CD1c-positive myeloid dendritic cell (primary cell): ENCODE results near the gene SLC22A25.
A peak's percentile ranks its signal among the peaks of the same experiment; 100 is the strongest.
"Not testable (repeated sequence)": the region's sequence is repeated elsewhere in the genome, so short reads cannot be mapped to it uniquely, and the experiment has no call there.

Experiments
- DNase-seq: peaks from one replicate; pipeline ENCODE4 v3.0.0-alpha.2; 2016; ENCODE audit errors: extremely low spot score

Gene SLC22A25

GRCh38 chr11:63243533-63243932, at the start of gene SLC22A25:
TSS of gene SLC22A25 (minus strand) at chr11:63243599. CDS start at chr11:63229652, 13,947 bp downstream.
- peak; percentile 1 for DNase-seq

DNA sequence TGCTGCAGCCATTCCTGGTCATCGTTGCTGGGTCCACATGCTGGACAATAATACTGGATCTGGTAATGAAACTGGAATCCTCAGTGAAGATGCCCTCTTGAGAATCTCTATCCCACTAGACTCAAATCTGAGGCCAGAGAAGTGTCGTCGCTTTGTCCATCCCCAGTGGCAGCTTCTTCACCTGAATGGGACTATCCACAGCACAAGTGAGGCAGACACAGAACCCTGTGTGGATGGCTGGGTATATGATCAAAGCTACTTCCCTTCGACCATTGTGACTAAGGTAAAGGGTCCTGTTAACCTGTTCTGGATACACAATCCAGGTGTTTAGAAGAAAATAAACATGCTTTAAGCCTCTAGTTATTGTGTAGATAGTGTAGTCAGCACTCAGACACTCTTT, 46.9 kb upstream of the SLC22A25 start:
- DNase-seq, result no peak

GRCh38 chr11:63289658-63290057, 46.3 kb upstream of the SLC22A25 start:
- DNase-seq, result no peak

- no peak for DNase-seq
Observed at GRCh38 chr11:63282579-63282978, 39.2 kb upstream of the SLC22A25 start.

GRCh38 chr11:63280920-63281319, 37.5 kb upstream of the SLC22A25 start:
- DNase-seq, result no peak

DNA sequence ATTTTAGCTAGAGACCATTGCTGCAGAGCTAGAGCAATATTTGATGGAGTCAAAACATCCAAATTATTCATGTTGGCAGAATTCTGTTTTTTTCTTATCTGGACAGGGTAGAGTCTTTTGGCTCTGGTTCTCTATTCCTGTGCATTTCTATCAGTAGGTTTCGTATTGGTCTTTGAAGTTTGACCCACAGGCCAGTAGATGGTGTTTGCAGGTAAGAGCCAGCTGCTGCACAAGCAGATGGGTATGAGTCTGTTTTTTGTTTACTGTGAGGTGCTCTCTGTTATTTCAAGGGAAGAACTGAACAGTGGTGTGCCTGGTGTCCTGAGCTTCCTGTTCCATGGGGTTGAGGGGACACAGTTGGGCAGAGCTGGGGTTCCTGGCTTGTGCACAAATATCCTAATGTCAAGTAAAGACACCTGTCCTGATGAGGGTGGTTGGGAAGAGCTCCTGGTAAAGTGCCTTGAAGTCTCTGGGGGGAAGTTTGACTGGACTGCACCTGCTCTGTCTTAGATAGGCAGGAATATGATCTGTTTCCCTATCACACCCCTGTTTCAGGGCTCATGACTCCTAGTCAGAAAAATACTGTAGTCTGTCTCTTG, 34.0 kb upstream of the SLC22A25 start:
- DNase-seq, result no peak

GRCh38 chr11:63274776-63275175, 31.4 kb upstream of the SLC22A25 start:
- DNase-seq, result no peak

DNA sequence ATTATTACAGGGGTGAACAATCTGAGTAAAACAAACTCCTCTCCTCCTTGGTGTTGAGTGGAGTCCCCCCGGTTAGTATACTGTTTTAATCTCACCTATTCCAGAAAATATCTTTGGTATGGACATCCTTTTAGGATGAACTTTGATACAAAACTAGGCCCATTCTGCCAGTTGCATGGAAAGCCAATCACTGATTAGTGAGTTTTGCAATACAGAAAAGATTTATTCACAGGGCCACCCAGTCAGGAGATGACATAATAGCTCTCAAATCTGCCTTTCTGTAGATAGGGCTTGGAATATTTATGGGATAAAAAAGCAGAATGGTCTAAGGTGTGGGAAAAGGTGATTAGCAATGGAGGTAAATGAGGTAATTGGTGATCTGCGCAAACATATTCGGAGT, 30.3 kb upstream of the SLC22A25 start:
- no peak for DNase-seq

DNA sequence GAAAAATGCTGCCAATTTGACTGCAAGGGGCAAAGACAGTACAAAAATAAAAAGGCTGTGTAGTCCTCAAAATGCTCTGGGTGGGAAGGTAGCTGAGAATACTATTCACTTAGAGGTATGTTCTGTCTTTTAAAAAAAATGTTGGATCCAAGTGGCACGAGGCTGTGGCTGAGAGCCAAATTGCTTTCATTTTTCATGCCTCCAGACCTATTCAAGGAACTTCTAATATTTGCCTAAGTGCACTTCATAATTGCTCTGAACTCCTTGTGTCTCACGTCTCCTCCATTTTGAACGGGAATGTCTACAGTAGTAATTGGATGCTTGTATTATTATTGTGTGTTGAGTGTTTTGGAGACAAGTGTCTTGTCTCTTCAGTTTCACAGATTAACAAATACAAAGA, 19.1 kb upstream of the SLC22A25 start:
- no peak for DNase-seq

- no peak for DNase-seq
Observed at GRCh38 chr11:63251312-63251711, 7.9 kb upstream of the SLC22A25 start.

- no peak for DNase-seq
Observed at GRCh38 chr11:63250162-63251050, 7.0 kb upstream of the SLC22A25 start.

DNA sequence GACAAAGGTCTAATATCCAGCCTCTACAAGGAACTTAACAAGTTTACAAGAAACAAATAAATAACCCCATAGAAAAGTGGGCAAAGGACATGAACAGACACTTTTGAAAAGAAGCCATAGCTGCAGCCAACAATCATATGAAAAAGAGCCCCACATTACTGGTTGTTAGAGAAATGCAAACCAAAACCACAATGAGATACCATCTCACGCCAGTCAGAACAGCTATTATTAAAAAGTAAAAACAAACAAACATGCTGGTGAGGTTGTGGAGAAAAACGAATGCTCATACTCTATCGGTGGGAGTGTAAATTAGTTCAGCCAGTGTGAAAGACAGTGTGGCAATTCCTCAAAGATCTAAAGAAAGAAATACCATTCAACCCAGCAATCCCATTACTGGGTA, 5.6 kb upstream of the SLC22A25 start:
- DNase-seq, result no peak

- DNase-seq, result not testable (repeated sequence)
Observed at GRCh38 chr11:63247237-63248002, 4.0 kb upstream of the SLC22A25 start.

DNA sequence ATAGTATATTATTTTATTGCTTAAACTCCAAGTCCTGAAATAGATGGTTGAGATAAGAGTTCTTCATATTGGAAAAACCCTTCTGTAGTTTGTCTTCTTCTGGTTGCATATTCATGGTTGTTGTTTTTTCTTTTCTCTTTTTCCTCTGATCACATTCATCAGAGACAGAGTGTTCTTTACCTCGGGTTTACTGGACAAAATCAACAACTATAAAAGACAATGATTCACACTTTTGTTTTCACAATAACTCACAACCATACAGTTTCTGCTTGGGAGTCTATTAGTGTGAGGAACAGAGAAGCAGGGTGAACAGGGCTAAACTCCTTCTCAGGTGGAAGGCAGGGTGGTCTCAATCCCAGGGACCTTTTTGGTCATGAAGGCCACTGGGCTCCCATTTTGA, 2.6 kb upstream of the SLC22A25 start:
- DNase-seq, result no peak

GRCh38 chr11:63244862-63245261, 1.5 kb upstream of the SLC22A25 start:
- no peak for DNase-seq

GRCh38 chr11:63242089-63242781, 1.2 kb downstream of the SLC22A25 start:
- DNase-seq, result no peak

- no peak for DNase-seq
Observed at GRCh38 chr11:63240791-63241379, 2.5 kb downstream of the SLC22A25 start.

DNA sequence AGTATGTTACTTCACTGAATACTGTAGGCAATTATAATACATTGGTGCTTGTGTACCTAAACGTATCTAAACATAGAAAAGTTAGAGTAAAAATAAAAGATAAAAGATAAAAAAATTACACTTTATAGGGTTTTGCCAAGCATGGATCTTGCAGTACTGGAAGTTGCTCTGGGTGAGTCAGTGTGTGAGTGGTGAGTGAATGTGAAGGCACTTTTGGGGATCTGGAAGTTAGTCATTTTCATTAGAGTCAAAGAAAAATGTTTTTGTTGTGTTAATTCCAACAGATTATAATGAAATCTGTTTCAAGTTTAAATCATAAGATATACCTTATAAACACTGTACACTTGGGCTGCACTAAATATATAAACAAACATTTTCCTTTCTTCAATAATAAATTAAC, 3.3 kb downstream of the SLC22A25 start:
- no peak for DNase-seq

DNA sequence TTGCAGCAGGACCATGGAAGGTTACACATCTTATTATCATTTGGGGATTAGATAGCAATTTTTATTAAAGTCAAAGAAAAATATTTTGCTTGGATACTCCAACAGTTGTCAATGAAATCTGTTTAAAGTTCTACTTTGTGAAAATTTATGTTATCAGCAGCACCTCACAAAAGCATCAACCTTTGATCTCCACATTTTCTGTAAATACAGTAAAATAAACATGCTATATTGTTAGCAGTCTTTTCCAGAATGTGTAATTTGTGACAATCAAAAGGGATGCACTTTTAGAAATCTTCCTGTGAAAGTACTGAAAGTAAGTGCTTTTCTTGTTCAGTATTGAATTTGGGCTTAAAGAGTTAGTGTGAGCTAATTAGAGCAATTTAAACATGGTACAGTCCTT, 4.1 kb downstream of the SLC22A25 start:
- no peak for DNase-seq

GRCh38 chr11:63237413-63237812, 6.0 kb downstream of the SLC22A25 start:
- no peak for DNase-seq
